A673 (cell line): ENCODE results near the gene DNAI1.
"Not testable (repeated sequence)": the region's sequence is repeated elsewhere in the genome, so short reads cannot be mapped to it uniquely, and the experiment has no call there.

ENCODE experiments used
- EZH2 ChIP-seq: fragments of 200-600 bp; sonication (generic); IDR thresholded peaks from 2 replicates; pipeline ENCODE4 v1.6.1; 2017; ENCODE audit warnings: borderline replicate concordance, low read depth, mild to moderate bottlenecking, mixed read lengths, antibody characterized with exemption, low read length; ENCODE audit not compliant: poor library complexity, severe bottlenecking
- TF ChIP-seq, protein P1 (sequence below): fragments of 300-800, 200-600 bp; sonication (generic); conservative IDR thresholded peaks from 2 replicates; pipeline ENCODE4 v1.5.1; 2017; ENCODE audit warnings: low read depth, mild to moderate bottlenecking, antibody characterized with exemption, low read length, moderate library complexity, mixed read lengths

DNA sequence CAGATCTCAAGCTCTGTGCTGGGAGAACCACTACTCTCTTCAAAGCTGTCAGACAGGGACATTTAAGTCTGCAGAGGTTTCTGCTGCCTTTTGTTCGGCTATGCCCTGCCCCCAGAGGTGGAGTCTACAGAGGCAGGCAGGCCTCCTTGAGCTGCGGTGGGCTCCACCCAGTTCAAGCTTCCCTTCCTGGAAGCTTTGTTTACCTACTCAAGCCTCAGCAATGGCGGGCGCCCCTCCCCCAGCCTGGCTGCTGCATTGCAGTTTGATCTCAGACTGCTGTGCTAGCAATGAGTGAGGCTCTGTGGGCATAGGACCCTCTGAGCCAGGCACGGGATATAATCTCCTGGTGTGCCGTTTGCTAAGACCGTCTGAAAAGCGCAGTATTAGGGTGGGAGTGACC lies 73.4 kb downstream of the DNAI1 start:
- TF ChIP-seq, protein P1, sequence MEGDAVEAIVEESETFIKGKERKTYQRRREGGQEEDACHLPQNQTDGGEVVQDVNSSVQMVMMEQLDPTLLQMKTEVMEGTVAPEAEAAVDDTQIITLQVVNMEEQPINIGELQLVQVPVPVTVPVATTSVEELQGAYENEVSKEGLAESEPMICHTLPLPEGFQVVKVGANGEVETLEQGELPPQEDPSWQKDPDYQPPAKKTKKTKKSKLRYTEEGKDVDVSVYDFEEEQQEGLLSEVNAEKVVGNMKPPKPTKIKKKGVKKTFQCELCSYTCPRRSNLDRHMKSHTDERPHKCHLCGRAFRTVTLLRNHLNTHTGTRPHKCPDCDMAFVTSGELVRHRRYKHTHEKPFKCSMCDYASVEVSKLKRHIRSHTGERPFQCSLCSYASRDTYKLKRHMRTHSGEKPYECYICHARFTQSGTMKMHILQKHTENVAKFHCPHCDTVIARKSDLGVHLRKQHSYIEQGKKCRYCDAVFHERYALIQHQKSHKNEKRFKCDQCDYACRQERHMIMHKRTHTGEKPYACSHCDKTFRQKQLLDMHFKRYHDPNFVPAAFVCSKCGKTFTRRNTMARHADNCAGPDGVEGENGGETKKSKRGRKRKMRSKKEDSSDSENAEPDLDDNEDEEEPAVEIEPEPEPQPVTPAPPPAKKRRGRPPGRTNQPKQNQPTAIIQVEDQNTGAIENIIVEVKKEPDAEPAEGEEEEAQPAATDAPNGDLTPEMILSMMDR: not testable (repeated sequence)
- TF ChIP-seq EZH2: not testable (repeated sequence)
